Measurements from ENCODE around the gene SEMA5A.

The SEMA5A gene

DNA sequence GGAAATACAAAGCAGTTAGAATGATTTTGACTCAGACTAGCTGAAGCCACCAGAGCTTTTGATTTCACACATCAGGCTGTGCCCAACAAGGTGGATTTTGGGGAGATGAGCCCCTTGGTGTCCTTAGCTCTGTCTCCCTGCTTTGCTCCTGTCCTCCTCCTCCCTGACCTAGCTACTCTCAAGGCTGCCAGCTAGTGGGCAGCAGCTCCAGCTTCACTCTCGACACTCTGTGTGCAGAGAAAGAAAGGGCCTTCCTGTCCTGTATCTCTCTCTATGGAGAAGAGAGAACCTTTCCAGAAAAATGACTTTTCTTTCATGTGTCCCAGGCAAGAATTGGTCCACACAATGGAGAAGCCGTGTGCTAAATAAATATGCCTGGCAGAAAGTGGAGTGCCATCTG, 446.2 kb downstream of the SEMA5A start:
- TF ChIP-seq, protein P1, sequence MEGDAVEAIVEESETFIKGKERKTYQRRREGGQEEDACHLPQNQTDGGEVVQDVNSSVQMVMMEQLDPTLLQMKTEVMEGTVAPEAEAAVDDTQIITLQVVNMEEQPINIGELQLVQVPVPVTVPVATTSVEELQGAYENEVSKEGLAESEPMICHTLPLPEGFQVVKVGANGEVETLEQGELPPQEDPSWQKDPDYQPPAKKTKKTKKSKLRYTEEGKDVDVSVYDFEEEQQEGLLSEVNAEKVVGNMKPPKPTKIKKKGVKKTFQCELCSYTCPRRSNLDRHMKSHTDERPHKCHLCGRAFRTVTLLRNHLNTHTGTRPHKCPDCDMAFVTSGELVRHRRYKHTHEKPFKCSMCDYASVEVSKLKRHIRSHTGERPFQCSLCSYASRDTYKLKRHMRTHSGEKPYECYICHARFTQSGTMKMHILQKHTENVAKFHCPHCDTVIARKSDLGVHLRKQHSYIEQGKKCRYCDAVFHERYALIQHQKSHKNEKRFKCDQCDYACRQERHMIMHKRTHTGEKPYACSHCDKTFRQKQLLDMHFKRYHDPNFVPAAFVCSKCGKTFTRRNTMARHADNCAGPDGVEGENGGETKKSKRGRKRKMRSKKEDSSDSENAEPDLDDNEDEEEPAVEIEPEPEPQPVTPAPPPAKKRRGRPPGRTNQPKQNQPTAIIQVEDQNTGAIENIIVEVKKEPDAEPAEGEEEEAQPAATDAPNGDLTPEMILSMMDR (IDR thresholded peaks at IDR 0.05; ENCODE audit: low read depth, low read length): no peak
- DNase-seq (ENCODE audit: extremely low read depth, low read depth): no peak

DNA sequence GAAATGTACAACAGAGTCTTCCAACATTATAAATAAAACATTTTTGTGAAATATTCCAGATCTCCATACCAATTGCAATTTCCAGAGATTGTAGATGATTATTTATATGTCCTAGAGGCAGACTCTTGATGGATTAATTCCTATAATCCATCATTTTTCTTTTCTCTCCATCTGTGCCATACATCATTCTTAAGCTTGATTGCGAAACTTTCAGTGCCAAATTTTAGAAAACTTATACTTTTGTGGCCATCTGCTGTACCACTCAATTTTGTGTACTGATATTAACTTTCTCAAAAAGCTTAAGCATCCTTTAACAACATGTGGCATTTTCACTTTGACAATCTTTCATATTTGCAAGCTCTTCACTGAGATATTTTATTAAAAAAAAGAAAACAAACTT, 446.9 kb downstream of the SEMA5A start:
- TF ChIP-seq, protein P1 (IDR thresholded peaks at IDR 0.05; ENCODE audit: low read depth, low read length): no peak
- no peak for DNase-seq (ENCODE audit: extremely low read depth, low read depth)

DNA sequence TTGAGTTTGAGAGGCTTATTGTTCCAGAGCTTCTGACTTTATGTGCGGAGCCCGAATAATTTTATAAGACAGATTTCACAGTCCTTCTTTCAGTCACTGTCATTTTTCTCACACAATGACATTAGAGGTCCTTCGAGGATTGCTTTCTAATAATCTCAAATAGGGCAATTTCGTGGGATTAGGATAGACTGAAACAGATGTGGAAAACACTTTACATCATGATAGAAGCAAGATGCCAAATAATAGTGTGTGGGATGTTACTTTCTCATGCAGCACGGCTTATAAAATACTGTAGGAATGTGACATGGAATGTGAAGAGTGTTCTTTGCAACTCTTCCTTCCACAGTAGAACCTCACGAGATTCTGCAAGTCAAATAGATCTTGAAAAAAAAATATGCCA, 451.3 kb downstream of the SEMA5A start:
- TF ChIP-seq, protein P1 (IDR thresholded peaks at IDR 0.05; ENCODE audit: low read depth, low read length): no peak
- DNase-seq (ENCODE audit: extremely low read depth, low read depth): no peak

DNA sequence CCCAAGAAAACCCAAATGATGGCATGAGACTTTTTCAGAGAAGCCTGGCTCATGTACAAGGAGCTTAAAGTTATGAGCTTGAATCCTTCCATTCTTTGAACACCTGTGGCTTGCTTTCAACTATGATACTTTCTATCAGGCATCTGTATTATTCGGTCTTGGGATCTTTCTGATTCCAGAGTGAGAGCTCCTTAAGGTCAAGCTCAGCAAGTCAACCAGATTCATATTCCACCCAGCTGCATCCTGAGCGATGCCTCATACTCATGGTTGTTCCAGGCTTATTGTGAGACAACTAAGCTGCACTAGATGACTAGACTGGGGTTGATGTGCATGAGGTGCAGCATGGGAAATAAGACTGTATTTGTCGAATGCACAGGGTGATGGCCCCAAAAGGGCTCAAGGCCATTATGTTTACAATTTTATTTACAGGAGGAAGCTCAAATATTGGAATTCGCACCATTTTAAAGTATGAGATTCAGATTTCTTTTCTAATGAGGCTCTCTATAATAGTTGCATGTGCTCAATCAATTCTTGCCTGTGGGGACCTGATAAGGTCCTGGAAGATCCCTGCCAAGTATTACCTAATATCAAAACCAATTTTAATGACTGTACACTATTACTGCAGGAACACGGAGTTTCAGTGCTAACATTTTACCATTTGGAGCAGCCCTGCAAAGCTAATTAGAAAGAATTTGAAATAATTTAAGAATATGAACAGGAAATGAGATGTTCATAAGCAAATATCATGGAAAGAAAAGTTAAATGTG, 453.8 kb downstream of the SEMA5A start:
- no peak for DNase-seq (ENCODE audit: extremely low read depth, low read depth)
- TF ChIP-seq, protein P1 (IDR thresholded peaks at IDR 0.05; ENCODE audit: low read depth, low read length): no peak

DNA sequence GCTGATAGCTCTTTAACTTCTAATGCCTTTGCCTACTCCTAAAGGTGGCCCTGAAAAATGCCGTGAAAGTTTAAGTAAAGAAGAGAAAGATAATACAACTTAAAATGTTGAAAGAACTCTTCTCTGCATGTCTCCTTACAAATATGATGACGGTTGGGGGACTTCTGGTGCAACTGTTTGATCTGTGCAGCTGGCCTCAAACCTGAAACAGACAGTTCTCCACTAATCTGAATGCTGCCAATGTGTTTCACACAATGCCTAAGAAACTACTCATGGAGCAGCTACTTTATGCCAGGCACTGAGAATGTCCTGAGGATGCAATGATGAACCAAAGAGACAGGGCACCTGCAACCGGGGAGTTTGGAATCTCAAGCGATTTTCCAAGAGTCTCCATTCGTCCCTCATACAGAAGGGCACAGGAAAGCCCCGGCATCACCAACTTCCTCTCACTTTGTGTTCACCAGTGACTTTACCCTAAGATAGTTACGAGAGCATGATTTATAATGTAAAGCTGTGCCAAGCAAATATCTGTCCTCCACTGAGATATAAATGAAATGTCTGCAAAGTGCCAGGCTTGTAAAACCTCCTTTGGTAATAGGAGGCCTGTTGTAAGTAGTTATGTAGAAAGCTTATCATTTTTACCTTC, 455.4 kb downstream of the SEMA5A start:
- TF ChIP-seq, protein P1 (IDR thresholded peaks at IDR 0.05; ENCODE audit: low read depth, low read length): no peak
- DNase-seq (ENCODE audit: extremely low read depth, low read depth): no peak

DNA sequence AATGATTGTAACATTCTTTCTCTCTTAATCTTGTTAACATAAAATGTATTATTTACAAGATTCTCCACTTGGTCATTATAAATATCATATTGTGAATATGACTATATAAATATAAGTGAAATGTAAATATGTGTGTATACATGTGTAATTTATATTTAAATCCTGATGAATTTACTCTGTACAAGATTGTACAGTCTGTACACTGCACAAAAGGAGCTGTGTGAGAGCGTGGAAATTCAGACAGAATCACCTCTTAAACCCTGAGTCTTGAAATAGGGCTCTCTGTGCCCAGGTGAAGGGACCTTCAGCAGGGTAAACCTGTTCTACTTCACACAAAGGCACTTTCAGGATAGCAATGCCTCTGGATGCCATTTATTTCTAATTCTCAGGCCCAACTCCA, 456.0 kb downstream of the SEMA5A start:
- TF ChIP-seq, protein P1 (IDR thresholded peaks at IDR 0.05; ENCODE audit: low read depth, low read length): no peak
- DNase-seq (ENCODE audit: extremely low read depth, low read depth): no peak

DNA sequence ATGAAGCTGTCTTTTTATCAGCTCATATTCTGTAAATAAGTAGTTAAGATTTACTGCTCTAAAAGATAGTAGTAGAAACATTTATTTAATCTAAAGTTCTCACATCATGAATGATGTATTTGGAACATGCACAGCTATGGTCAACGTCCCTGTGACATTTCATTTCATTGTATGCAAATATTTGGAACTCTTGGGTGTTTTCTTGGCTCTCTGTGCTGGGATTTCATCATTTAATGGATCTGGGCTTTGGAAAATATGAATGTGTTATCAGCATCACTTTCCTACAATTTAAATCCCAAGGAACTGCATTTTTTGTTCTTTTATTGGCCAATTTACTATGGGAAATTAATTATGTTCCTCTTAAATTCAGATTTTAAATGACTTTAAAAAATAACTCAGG, 462.9 kb downstream of the SEMA5A start:
- TF ChIP-seq, protein P1 (IDR thresholded peaks at IDR 0.05; ENCODE audit: low read depth, low read length): no peak
- DNase-seq (ENCODE audit: extremely low read depth, low read depth): no peak

Measured in AG09319 (cell line).